Natural killer cell (primary cell): ENCODE results near the gene PER2. TPM values are rescaled to one million over a fixed set of nuclear protein-coding genes. Genes with fewer than 3 reads are reported as not detected.
A peak's percentile ranks its signal among the peaks of the same experiment; 100 is the strongest.

Source experiments
- ATAC-seq, 3 donors: fragments of 150-1000 bp in 2 of 3; fragments of 200-7000 bp in 1 of 3; cut with Tn5 transposase; 1 replicate in 1 of 3; 2 replicates in 2 of 3; pipeline ENCODE4 v1.10.0; 2021; ENCODE audit warnings: mild to moderate bottlenecking in 2 of 3, moderate library complexity in 2 of 3
- DNase-seq, 2 donors: peaks; one replicate each; pipeline versions ENCODE4 v3.0.0 to v3.0.0-alpha.2; 2013 to 2021; ENCODE audit warnings: mixed read lengths in 1 of 2
- H3K27ac ChIP-seq: one replicate; pipeline ENCODE4 v1.5.1; 2013; ENCODE audit warnings: mild to moderate bottlenecking, low read length
- H3K27me3 ChIP-seq: one replicate; pipeline ENCODE4 v1.6.1; 2013; ENCODE audit warnings: low read length; ENCODE audit not compliant: control insufficient read depth, insufficient read depth
- H3K36me3 ChIP-seq: one replicate; pipeline ENCODE4 v1.6.1; 2013; ENCODE audit warnings: low read length; ENCODE audit not compliant: control insufficient read depth, insufficient read depth
- H3K4me1 ChIP-seq: one replicate; pipeline ENCODE4 v1.6.1; 2013; ENCODE audit warnings: low read length; ENCODE audit not compliant: control insufficient read depth, insufficient read depth
- H3K4me3 ChIP-seq: one replicate; pipeline ENCODE4 v1.5.1; 2013; ENCODE audit warnings: low read length
- H3K9me3 ChIP-seq: one replicate; pipeline ENCODE4 v1.6.1; 2013; ENCODE audit warnings: low read length; ENCODE audit not compliant: control insufficient read depth, insufficient read depth
- H3K27ac Mint-ChIP-seq, 2 donors: one replicate each; pipeline ENCODE4 v1.8.0; 2022; ENCODE audit warnings: mild to moderate bottlenecking in 2 of 2, mixed read lengths in 2 of 2, moderate library complexity in 1 of 2
- H3K27me3 Mint-ChIP-seq, 2 donors: one replicate each; pipeline ENCODE4 v1.8.0; 2022; ENCODE audit warnings: low read depth in 2 of 2, mixed read lengths in 2 of 2
- H3K36me3 Mint-ChIP-seq: one replicate; pipeline ENCODE4 v1.8.0; 2022; ENCODE audit warnings: mixed read lengths
- H3K4me1 Mint-ChIP-seq, 2 donors: one replicate each; pipeline ENCODE4 v1.8.0; 2022; ENCODE audit warnings: mixed read lengths in 2 of 2
- H3K4me3 Mint-ChIP-seq: one replicate; pipeline ENCODE4 v1.8.0; 2022; ENCODE audit warnings: mild to moderate bottlenecking, moderate library complexity, mixed read lengths
- H3K9me3 Mint-ChIP-seq, 2 donors: one replicate each; pipeline ENCODE4 v1.8.0; 2022; ENCODE audit warnings: mixed read lengths in 2 of 2
- CTCF ChIP-seq: fragments of 200-600 bp; IDR thresholded peaks from one replicate; pipeline ENCODE4 v1.8.0; 2022; ENCODE audit warnings: antibody characterized with exemption
- WGBS: methylation state at CpG from one replicate; pipeline ENCODE4 v1.1.7; 2013; ENCODE audit warnings: missing lambda C conversion rate; ENCODE audit not compliant: insufficient coverage; 5-methylcytosine and 5-hydroxymethylcytosine counted together
- intact Hi-C: fragments of 100-400 bp; cut with micrococcal nuclease; formaldehyde crosslinking; loops from one replicate; pipeline ENCODE4 v1.14.2; 2022
- total RNA-seq, 4 donors: library from RNA; stranded (reverse); fragments of 120-200 nt in 1 of 4; gene quantifications; one replicate each; pipeline versions ENCODE4 v1.2.3 to v1.2.4, GENCODE V29; 2013 to 2022

Gene PER2
- total RNA-seq, 3 donors from 2014 or later (not counting 1 experiment from before 2014, with no cell fraction given), result 26.3 to 32.9 (median 32.6) TPM

GRCh38 chr2:238291550-238292281 is 3.3 kb upstream of the PER2 start:
- Mint-ChIP-seq H3K36me3 (no peaks in the 10 kb centered on the region), H3K4me3 (no peak overlapping the region), H3K27ac (peak overlapping the region in 1 of 2 donors; percentile 98), H3K9me3 (no peaks in the 10 kb centered on the region), H3K4me1 (peaks cover 34 to 38% of the 10 kb centered on the region in 2 donors), H3K27me3 (peaks cover 0 to 3% of the 10 kb centered on the region in 2 donors)
- DNase-seq (no peak), ATAC-seq (no peak)
- no peaks in the 10 kb centered on the region for H3K27me3 ChIP-seq
- H3K9me3 ChIP-seq, result no peaks in the 10 kb centered on the region
- peaks cover 34% of the 10 kb centered on the region for H3K4me1 ChIP-seq
- WGBS, result 97% methylated on average over 8 of the region's 8 CpGs
- no peak overlapping the region for H3K4me3 ChIP-seq
- no peak overlapping the region for H3K27ac ChIP-seq
- intact Hi-C loops, result no loop called here
- TF ChIP-seq CTCF, result no peak
- no peaks in the 10 kb centered on the region for H3K36me3 ChIP-seq

- Mint-ChIP-seq H3K27me3 (peaks cover 0 to 3% of the 10 kb centered on the region in 2 donors), H3K9me3 (no peaks in the 10 kb centered on the region), H3K36me3 (no peaks in the 10 kb centered on the region), H3K4me3 (peak overlapping the region; percentile 99), H3K4me1 (peaks cover 41 to 46% of the 10 kb centered on the region in 2 donors), H3K27ac (peak overlapping the region; percentile 98 to 99)
- peak overlapping the region; percentile 86 for H3K27ac ChIP-seq
- intact Hi-C loops, result no loop called here
- 98% methylated on average over 5 of the region's 5 CpGs for WGBS
- TF ChIP-seq CTCF, result no peak
- no peak overlapping the region for H3K4me3 ChIP-seq
- H3K9me3 ChIP-seq, result no peaks in the 10 kb centered on the region
- DNase-seq (no peak), ATAC-seq (no peak)
- H3K36me3 ChIP-seq, result no peaks in the 10 kb centered on the region
- H3K27me3 ChIP-seq, result no peaks in the 10 kb centered on the region
- peaks cover 35% of the 10 kb centered on the region for H3K4me1 ChIP-seq
Observed at GRCh38 chr2:238290715-238291549, 2.5 kb upstream of the PER2 start.

GRCh38 chr2:238290091-238290509 is 1.7 kb upstream of the PER2 start:
- intact Hi-C loops, result no loop called here
- Histone ChIP-seq H3K9me3 (no peaks in the 10 kb centered on the region), H3K27ac (peak overlapping the region; percentile 86), H3K4me3 (no peak overlapping the region), H3K36me3 (no peaks in the 10 kb centered on the region), H3K4me1 (peaks cover 35% of the 10 kb centered on the region), H3K27me3 (no peaks in the 10 kb centered on the region)
- DNase-seq (peak; percentile 67 to 78), ATAC-seq (peak; percentile 43 to 62 (median 55))
- 31% methylated on average over 8 of the region's 8 CpGs for WGBS
- Mint-ChIP-seq H3K4me1 (peaks cover 41 to 46% of the 10 kb centered on the region in 2 donors), H3K27ac (peak overlapping the region; percentile 98 to 99), H3K27me3 (no peaks in the 10 kb centered on the region), H3K9me3 (no peaks in the 10 kb centered on the region), H3K4me3 (peak overlapping the region; percentile 99), H3K36me3 (no peaks in the 10 kb centered on the region)
- TF ChIP-seq CTCF, result no peak
